NCI-H524 treated with DMSO at 0.1 percent for 48 hours (cell line): ENCODE data around the gene ASB12.
"Not testable (repeated sequence)": the region's sequence is repeated elsewhere in the genome, so short reads cannot be mapped to it uniquely, and the experiment has no call there.

Experiments
- DNase-seq: peaks from one replicate; lab custom pipeline; 2025; lab: John Stamatoyannopoulos, UW

The ASB12 gene

DNA sequence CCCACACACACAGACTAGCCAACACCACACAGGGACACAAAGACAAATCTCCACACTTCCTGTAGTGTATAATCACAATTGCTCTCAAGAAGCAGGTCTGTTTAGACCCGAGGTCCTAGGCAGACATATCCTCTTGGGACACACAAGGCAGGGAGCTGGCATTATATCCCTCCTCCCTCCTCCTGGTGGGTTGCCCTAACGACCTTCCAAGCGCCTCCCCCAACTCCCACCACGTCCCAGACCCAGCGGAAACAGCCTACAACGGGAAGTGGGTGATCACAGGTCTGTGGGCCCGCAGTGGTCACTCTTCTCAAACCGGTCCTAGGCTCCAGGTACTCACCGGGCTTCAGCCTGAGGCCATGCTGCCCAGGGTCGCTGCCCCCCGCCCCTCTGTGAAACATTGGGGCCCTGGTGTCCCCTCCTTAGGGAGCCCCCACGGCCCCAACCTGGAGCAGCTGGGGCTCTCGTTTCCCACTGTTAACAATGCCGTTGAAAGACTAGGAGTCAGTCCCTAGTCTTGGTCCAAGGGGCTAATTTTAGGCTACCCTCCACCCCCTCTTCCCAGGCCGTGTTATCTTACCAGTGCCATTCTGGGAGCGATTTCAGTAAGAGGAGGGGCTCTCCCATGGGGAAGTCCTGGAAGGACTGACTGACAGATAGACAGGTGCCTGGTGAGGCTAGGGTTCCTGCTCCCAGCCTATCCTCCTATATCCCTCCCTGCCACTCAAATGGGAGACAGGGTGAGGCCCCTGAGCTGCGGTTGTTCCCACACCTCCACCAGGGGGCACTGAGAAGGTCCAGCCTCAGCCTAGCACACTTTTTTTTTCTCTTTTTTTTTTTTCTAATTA is at the start of gene ASB12:
ASB12 (minus strand) TSS at position 485 of the 848 bp plus-strand sequence. CDS start 4,957 bp downstream, outside the sequence.
- no peak for DNase-seq

- DNase-seq, result no peak
These were observed 34.9 kb upstream of the ASB12 start for GRCh38 chrX:64265265-64265664.

DNA sequence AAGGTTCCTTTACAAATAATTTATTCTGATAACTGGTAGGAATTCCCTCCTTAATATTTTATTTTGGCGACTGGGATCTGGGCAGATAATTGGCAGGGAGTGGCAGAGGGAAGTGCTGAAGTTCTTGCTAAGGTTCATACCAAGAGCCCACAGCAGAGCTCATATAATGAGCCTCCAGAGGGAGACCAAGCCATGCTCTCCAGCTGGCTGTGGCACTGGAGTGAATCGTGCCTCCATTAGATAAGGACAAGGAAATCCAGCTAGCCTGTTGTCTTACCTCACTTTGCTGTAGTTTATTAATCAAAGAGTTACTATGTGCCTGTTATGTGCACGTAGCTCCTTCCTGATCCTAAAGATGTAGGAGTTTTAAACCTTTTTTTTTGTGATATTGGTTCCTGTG is 1.3 kb downstream of the ASB12 start:
- no peak for DNase-seq

GRCh38 chrX:64218023-64218422 is 12.4 kb downstream of the ASB12 start:
- DNase-seq, result no peak

GRCh38 chrX:64213989-64214388 is 16.4 kb downstream of the ASB12 start:
- DNase-seq, result not testable (repeated sequence)

DNA sequence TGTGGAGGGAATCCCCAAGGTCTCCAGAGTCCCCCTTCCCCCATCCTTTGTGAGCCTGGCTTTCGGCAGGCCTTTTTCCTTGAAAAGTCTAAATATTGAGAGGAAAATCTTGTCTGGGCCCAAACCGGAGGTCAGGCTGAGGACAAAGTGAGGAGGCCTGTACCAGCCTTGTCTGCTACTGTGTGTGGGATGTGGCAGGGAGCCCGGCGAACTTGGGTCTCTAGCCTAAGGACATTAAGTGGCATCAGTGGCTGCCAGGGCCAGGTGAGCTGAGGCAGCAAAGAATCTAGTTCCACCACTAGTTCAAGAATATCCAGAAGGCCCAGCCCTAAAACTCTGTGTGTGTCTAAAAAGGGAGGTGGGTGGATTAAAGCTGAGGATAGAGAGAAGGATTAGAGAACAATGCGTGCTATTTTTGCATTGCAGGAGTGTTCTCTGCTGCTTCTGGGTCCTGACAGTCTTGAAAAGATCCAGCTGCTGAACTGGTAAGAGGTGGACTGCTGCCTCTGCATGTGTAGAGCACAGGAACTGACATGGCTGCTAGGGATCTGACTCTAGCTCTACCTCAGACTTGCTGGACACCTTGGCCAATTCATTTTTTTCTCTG is 23.7 kb downstream of the ASB12 start:
- DNase-seq, result no peak

- DNase-seq, result peak; percentile 86
These were observed 24.5 kb downstream of the ASB12 start for GRCh38 chrX:64205735-64206501.

DNA sequence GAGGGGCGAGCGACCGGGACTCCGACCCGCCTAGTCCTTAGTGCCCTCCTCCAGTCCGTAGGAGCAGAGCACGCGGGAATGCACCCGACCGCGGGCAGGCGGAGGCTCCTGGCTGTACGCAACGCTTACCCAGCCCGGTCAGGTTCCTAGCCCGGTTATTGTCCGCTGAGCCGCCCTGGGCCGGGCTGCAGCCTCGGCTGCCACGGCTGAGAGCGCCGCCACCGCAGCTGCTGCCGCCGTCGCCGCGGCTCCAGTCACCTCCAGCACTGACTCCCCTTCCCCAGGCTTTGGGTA is 25.0 kb downstream of the ASB12 start, which contains the start of gene AMER1:
AMER1 (minus strand) TSS at position 268 of the 294 bp plus-strand sequence. CDS start 12,422 bp downstream, outside the sequence.
- DNase-seq, result no peak

DNA sequence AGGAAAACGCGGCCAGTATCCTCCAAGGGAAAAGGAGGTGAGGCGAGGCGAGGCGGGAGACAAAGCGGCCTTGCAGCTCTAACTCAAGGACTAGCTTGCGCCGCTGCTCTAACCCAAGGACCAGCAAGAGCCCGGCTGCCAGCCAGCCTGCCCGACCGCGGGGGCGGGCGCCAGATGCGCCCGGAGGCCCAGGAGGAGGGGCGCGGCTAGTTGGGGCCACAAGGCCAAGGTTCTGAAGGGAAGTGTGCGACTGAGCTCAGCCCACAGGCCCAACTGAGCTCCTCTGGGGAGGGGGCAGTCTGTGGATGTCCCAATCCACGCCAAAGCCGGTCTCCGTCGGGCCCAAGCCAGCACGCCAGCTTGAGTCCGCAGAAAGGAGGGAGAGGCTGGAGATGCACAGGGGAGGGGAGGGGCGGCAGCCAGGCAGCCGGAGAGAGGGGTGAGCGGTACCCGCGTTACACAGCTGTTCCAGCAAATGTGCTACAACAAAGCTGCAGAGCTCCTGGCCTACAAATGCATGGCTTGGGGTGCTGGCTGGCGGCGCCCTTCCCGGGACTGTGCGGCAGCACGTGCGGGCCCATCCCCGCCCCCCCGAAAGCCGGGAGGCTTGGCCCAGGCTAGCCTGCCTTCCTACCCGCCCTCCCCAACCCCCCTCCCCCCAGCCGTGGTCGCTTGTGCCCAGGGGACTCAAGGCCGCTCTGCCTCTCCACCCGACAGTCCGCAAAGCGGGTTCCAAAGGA is 25.5 kb downstream of the ASB12 start:
- no peak for DNase-seq

DNA sequence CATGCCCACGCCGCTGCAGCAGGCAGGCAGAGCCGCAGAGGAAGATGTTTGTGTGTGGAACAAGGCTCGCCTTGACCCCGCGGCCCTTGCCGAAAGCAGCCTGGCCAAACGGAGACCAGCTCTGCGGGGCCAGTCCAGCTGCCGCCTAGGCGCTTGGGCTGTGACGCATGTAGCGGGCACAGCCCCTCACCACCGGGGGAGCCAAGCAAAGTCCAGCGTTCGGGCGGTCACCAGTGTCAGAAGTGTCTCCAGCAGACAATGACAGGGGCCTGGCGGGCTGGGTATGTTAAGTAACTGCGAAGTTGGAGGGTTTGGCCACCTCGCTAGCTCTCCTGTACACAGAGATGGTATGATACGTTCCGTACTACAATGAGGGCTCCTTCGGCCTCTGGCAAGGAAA is 26.2 kb downstream of the ASB12 start:
- DNase-seq, result no peak

DNA sequence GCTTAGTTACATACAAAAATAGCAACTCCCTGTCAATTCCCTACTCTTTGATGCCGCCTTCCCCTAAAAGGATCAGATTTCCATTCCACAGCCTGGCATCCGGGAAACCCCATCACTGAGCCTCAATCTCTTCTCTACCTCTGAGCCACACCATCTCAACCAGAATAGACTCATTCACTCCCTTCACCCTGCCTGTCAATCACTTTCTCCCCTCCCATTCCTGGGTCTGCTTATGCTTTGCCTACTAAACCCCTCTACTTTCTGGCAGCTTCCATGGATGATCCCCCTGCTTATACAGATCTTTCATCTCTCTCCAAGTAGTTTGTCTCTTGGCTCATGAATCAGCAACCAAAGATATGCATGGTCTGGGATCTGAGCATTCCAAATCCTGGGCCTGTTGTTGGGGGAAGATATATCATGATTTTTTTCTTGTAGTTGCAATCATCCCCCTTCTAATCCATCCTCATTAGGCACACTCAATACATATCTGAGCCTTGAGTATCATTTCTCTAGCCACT is 27.5 kb downstream of the ASB12 start:
- DNase-seq, result no peak

DNA sequence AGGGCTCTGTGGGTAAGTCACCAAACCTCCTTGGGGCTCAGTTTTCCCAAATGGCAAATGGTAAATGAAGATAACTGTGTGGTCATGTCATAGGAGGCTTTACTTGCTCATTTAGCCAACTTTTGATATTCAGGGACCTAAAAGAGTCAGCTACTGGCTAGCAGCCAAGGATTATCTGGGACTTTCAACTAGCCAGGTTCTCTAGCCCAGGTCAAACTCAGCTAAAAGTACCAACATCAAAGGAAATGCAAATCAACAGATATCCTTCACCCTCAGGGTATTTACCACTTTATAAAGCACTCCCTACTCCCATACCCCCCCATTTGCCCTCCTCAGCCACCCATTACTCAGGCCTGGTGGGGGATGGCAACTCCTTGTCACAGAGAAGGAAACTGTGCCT is 32.4 kb downstream of the ASB12 start:
- DNase-seq, result no peak

- DNase-seq, result no peak
These were observed 33.8 kb downstream of the ASB12 start for GRCh38 chrX:64196606-64197005.

GRCh38 chrX:64195862-64196261 is 34.5 kb downstream of the ASB12 start:
- no peak for DNase-seq

DNA sequence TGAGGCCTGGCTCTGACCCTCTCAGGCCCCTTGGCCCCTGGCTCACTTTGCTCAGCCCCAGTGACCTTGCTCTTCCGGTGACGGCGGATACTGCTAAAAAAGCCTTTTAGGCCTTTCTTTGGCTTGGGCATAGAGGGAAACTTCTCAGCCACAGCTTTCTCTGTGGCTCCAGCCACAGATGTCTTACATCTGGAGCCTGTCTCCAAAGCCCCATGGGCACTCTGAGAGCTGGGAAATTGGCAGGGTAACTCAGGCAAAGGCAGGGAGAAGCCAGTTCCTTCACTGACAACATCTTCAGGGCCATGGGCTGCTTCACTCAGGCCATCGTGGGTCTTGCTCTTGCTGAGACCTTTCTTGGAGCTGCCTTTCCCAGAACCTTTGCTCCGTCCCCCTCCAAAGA is 37.7 kb downstream of the ASB12 start:
- no peak for DNase-seq

DNA sequence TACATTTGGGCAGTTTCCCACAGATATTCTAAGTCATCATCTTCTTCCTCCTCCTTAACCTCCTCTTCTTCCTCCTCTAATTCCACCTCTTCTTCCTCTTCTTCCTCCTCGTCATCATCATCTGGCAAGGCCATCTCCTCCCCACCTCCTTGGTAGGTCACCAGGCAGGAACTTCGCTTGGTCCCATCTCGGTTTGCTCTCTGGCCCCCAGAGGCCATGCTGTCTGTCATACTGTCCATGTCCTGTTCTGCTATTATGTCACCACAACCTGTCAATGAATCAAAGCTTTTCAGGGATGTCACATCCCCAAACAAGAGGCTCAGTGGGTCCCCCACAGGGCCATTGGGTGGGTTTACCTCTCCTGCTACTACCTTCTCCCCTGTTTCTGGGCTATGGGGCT is 38.4 kb downstream of the ASB12 start:
- DNase-seq, result no peak

- DNase-seq, result no peak
These were observed 39.0 kb downstream of the ASB12 start for GRCh38 chrX:64191281-64192010.

GRCh38 chrX:64190136-64190740 is 40.2 kb downstream of the ASB12 start:
- DNase-seq, result no peak

- DNase-seq, result peak; percentile 18
These were observed 41.5 kb downstream of the ASB12 start for GRCh38 chrX:64188901-64189300.

DNA sequence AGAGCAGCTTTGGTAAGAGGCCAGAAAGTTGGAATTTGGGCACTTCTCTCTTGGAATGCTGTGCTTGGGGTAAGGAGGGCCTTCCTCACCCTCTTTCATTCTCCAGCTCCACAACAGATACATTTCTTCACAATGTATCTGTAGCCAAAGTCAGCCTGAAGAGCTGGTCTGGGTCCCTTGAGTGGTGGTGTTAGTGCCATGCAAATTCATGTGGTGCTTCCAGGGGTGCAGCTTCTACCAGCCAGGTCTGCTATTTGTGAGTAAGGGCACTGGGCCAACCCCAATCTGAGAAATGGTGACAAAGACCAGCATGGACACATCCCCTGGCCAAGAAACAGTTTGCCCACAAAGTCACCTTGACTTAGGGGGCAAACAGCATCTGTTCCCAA is 42.7 kb downstream of the ASB12 start:
- no peak for DNase-seq
